ENCODE data around the gene KCNMA1.

Gene KCNMA1

DNA sequence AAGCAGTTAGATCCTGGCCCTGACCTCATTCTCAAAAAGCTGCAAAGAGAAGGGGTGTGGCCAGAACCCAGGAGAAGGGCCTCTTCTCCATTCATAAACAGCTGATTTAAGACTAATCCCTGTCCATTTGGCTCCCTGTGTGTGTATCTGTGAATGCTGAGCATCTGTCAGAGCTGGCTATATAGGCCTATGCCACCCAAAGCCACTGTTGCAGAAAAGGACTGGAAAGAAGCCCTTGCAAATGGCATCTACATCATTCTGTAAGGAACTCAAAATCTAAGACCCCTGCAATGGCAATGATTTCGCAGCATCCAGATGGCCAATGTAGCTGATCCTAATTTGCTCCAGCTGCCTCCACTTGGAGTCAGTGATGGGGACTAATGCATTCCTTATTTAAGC is 384.5 kb downstream of the KCNMA1 start:
- DNase-seq, result no peak

DNA sequence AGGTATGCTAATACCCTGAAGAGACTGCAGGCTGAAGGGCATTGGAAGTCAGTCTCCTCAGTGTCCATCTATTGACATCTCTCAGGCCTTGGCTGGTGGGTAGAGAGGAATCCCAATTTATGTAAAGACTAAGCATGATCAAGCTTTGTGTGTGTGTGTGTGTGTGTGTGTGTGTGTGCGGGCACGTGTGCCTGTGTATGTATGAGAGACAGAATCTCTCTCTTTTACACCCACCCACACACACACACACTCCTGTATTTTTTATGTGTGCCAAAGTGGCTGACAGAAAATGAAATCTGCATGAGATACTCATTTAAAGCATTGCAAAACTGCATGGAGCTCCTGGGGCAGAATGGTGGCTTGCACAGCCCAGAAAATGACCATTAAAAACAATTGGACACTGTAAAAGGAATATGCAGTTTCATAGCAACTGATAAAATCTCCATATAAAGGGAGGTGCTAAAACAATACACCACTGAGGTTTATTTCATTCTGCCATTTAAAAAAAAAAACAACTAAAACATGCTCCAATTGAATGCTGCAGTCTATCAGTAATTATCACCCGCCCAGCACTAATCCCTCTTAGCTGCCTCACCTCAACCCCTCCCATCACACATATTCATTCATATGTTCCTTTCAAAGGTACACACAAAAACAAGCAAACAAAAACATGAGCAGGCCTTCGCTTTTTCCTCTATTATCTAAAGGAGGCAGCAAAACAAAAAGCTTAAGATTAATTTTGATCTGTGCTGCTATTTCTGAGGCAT is 385.0 kb downstream of the KCNMA1 start:
- no peak for DNase-seq

DNA sequence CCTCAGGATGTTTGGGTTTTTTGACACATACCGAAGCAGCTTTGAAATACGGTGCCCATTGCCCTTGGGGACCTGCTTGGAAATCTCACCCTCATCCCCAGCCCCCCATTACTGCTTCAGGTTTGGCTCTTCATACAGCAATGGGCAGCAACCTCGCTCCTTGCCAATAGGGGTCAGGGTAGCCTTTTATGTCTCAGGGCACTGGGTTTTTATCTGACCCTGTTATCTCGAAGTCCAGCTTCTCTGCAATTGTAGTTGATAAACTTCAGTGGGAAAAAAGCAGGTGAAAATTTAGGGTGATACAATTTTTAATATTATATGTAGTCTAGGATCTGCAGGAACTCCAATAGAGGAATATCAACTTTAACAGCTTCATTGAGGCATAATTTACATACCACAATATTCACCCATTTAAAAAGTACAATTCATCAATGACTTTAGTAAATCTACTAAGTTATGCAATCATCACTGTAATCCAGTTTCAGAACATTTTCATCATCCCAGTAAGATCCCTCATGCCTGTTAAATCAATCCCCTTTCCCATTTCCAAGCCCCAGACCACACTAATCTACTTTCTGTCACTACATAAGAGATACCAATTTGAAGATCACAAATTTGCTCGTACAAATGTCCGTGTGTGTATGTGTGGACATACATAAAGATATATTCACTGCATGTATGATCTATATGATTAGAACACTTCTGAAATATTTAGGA is 386.2 kb downstream of the KCNMA1 start:
- DNase-seq, result peak in 1 of 2 experiments; percentile 21

DNA sequence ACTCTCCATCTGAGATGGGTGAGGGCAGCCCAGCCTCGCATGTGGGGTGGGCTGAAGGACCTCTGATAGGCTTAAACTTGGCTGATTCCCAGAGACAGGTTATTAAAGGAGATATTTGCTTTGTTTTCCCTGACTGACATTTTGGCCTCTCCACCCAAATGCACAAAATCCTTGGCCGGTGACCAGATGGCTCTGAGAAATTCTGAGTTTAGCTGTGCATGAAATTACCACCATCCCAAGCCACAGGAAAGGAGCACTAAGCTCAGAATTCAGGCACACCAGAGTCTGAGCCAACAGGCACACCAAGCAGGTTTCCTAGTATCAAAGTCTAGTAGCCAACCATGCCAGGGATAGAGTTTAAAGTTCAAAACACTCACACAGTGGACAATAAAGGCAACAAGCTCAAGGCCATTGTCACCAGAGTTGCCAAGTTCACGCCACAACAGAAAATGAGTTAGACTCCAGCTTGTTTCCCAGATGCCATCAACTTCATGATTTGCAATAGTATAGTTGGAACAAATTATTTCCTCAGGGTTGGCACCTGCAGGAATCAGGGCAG is 387.6 kb downstream of the KCNMA1 start:
- DNase-seq, result no peak

DNA sequence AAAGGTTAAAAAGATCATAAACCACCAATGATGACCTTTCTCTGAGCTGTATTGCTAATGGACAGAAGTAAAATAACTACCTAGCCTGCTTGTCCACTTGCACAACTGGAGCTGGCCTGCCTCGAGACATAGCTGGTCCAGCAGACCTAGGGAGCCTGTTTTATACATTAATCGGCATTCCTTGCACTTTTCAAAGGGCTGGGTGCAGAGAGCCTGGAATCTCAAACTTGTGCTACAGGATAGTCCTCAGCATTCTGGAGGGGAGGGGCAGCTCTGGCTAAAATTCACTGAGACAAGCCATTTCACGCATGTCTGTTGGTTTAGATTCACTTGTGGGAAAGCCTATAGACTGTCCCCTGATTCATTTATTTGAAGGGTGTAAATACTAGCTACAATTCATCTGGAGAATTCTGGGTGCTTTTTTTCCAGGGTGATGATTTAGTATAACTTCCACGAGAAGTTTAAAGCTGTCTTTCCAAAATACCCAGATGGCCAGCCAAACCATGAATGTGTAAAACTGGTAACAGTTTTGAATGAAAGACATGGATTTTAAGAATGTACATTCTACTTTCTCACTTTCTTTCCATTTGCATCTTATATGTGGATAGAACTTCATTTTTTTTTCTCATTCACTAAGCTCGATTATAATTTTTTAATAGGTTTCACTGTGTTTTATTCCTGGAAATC is 389.4 kb downstream of the KCNMA1 start:
- no peak for DNase-seq

DNA sequence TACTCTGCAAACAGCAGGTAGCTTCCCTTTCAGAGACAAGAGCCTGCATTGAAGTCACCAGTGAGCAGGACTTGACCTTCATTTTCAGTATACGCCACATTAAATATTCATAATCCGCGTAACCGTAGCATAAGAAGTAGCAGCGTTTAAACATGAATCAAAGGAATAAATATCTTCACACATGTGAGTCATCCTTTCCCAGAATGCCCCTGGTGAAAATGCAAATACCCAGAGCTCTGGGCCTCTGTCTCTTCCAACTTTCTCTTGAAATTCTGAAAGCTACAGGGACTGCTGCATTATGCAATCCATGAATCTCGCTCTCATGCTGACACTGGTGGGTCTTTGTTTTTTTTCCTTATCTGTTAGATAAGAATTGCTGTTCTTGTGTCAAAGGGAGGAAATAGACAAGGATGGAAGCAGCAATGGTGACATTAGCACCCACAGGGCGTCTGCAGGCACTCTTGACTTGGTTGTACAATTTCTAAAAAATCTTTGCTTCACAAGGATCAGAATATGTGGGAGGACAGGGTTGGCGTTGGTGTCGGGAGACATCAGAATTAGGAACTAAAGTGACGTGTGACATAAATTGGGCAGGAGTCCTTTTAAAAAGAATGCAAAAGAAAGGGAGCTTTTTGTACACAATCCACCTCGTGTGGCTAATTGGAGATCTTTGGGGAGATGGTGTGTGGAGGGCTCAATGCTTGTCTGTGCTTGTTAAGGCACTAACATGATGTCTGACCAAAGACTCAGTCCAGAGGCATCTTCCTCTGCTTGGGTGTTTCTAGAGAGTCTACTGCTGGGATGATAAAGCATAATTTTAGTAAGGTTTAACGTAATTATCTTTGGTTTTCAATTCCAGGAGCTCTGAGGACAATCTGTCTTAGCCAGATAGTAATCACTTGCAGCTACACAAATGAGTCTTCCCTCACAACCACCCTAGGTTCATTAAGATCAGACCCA is 390.3 kb downstream of the KCNMA1 start:
- no peak for DNase-seq

DNA sequence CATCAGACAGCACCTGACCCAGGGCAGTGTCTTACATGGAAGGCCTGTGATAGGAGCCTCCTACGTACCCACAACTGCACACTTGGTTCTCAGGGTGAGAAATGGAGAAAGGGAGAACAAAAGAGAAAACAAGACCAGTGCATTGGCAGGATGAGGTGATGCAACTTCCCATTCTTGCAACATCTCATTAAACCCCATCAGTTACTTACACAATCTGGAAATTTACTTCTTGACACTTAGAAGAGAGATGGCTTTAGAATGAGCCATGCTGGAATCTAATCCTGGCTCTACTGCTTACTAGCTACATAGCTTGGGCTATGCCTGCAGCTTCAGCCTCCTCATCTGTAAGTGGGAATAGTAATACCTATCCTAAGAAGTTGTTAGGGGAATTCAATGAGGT is 391.7 kb downstream of the KCNMA1 start:
- DNase-seq, result no peak

DNA sequence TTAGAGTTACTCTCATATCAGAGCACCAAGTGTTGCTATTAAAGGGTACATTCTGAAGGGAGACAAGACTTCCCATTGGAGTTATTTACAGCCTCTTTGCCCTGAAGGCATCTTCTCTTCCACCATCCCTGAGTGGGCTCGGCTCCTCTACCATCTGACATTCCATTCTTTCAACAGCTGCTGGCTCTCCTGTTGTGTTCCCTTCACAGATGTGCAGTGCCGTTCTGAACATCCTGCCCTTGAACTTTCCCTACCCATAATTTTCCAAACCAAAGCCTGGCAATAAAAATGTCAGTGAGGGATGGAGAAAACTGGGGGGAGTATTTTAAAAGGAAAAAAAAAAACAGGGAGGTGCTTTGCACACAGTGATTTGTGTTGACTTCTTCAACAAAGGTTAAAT is 392.9 kb downstream of the KCNMA1 start:
- DNase-seq, result no peak

DNA sequence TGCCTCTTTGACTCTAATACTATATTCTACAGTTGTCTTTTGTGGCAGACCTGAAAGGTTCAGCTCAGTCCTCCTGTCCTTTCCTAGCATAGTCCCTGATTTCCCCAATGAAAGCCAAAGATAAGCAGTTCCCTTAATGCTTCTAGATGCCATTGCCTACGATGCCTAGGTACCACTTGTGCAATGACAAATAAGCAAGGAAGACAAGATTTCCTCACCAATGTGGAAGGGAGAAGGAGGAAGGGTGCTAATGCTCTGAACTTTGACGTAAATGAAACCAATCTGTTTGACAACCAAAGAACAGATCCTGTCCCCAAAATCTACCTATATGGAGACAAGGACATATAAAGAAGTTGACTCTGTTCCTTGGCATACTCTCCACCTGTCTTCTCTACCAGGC is 393.3 kb downstream of the KCNMA1 start:
- DNase-seq, result no peak

DNA sequence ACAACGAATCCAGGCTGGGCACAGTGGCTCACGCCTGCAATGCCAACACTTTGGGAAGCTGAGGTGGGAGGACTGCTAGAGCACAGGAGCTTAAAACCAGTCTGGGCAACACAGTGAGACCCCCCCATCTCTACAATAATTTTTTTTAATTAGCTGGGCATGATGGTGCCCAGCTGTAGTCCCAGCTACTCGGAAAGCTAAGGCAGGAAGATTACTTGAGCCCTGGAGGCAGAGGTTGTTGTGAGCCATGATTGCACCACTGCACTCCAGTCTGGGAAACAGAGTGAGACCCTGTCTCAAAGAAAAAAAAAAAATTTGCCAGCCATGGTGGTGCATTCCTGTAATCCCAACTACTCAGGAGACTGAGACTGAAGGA is 396.3 kb downstream of the KCNMA1 start:
- DNase-seq, result no peak

DNA sequence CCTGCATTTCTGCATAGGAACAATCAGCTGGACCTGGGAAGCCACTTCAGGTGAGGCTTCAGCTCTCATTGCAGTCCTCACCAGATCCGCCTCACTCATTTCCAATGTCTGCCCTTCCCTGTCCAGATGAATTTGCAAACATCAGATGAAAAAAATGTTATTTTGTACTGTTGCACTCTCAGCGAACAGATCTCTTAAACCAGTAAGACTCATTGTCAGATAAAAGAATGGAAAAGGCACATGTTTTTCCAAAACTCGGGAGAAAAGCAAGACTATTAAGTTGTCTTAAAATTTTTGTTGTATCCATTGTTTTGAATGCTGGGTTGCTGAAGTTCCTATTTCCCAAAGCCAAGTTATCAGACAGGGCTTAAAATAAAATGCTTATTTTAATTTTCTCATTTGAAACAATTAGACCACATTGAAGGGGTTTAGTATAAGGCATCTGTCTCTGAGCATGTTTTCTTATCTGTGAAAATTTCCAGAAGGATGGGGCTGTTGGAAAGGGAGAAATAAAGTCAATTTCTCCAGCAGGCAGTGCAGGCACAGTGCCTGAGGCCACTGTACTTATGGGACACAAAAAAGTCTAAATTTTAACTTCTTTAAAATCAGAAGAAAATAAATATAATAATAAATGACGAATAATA is 396.8 kb downstream of the KCNMA1 start:
- DNase-seq, result no peak

DNA sequence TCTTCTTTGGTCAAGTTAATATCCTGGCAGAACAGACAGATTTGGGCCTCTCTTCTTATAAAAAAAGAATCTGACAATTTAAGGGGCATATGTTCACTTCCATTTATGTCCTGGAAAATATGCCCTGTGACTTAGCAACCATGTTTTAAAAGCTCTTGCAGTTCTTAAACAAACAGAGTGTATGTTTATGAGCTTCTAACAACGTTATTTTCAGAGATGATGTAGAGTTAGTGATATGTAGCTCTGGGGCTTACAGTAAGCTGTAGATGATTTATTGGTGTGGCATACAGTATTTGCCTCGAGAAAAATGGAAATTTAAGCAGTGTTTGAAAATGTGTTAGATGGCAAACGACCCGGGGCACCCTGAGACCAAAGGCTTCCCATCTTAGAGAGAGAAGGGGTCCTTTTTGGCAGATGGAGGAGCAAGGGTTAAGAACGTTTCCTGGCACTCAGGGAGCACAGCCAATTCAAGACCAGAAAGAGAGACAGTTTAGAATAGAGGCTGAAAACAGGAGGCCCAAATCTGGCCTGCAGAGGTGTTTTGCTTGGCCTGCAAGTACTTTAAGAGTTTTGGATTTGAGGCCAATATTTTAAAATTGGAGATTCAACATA is 397.5 kb downstream of the KCNMA1 start:
- DNase-seq, result no peak

DNA sequence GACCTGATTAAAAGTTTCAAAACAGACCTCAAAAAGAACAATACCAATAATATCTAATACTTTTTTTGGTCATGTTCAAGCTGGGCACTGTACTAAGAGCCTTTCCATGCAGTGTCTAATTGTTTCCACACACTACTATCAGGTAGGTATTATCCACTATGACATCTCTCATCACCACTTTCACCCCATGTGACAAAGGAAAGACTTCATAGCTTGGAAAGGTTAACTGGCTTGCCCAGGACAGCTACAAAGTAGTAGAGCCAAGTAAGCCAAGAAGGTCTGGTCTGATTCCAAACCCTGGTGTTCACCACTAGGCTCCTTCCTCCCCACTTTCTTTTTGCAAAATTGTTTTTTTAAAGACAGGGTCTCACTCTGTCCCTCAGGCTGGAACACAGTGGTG is 400.5 kb downstream of the KCNMA1 start:
- DNase-seq, result no peak

DNA sequence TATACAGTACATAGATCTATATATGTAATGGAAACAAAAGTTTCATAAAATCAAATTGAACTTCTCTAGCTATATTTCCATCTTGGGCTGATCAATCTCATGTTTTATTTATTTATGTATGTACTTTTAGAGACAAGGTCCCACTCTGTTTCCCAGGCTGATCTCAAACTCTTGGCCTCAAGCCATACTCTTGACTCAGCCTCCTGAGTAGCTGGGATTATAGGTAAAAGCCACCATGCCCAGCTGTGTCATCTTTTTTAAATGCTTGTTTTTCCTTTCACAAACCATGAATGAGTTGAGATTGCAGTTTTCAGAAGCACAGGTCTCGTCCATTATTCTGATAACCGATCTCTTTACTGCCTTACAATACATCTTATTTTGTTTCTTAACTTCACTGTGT is 400.9 kb downstream of the KCNMA1 start:
- no peak for DNase-seq

DNA sequence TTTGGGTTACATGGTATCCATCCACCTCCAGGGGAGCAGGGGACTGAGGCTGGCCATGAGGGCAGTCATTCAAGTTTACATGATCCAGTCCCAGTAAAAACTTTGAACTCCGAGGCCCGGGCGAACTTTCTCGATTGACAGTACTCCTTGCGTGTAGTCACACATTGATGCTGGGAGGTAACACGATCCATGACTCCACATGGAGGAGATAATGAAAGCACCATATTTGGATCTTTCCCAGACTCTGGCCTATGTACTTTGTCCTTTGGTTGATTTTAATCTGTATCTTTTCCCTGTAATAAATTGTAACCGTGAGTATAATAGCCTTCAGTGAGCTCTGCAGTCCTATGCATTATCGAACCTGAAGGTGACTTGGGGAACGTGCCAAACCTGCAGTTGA is 401.6 kb downstream of the KCNMA1 start:
- DNase-seq, result no peak

DNA sequence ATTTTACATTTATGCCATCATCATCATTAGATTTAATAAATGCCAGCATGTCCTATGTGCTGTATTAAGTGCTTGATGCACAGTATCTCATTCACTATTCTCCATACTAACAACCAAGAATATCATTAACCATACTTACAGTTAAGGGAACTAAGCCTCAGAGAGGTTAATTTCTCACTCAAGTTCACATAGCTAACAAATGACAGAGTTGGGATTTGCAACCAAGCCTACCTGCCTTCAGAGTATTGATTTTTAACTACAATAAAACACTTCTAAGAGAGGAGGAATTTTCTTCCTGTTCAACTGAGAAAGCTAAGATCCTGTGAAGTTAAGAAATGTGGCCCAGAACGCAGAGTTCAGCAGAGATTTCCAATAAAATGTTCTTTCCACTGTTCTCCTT is 403.0 kb downstream of the KCNMA1 start:
- DNase-seq, result no peak

DNA sequence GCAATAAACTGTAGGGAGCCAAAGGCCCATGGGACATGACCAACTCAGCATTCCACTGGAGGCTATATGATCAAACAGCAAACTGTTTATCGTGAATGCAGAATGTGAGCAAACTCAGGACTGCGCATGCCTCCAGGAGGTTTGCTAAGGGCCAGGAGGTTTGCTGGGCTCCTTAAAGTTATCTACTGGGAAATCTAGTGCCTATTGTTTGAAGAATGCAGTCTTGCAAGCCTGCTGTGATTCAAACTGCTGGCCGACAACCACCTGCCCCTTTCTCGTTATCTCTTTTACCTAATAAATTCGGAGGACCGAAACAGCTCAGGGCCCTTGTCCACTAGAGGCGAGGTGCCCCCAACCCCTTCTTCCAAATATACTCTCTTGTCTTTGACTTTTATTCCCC is 404.1 kb downstream of the KCNMA1 start:
- DNase-seq, result no peak

DNA sequence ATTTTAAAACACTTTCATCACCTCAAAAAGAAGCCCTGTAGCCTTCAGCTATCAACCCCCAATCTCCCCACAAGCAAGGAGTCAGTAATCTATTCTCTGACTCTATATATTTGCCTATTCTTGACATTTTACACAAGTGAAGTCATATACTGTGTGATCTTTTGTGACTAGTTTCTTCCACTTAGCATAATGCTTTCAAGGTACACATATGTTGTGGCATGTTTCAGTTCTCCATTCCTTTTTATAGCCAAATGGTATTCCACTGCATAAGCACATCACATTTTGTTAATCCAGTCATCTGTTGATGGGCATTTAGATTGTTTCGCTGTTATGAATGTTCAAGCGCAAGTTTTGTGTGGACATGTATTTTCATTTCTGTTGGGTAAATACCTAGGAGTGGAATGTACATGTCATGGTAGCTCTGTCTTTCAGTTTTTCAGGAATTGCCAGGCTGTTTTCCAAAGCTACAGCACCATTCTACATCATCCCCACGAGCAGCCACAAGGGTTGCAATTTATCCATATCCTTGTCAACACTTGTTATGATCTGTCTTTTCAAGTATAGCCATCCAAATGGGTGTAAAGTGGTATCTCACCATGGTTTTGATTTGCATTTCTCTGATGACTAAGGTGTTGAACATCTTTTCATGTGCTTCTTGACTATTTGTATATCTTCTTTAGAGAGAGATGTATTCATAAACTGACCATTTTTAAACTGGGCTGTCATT is 405.6 kb downstream of the KCNMA1 start:
- DNase-seq, result no peak

DNA sequence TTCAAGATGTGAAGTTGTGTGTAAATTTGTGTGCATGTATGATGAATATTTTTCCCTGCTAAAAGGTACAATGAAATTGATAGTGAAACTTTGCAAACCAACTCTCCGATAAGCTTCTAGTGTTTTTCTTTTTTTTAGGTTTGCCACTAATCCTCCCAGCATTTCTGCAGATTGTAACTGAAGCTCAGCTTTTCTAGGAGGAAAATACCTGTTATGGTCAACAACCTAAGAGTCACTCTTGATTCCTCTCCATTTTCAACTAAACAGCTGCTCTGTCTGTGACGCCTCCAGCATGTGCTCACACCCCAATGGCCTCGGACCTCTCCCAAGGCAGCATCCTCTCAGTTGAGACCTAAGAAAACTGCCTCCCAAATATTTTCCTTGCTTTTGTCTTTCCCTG is 406.2 kb downstream of the KCNMA1 start:
- DNase-seq, result no peak

DNA sequence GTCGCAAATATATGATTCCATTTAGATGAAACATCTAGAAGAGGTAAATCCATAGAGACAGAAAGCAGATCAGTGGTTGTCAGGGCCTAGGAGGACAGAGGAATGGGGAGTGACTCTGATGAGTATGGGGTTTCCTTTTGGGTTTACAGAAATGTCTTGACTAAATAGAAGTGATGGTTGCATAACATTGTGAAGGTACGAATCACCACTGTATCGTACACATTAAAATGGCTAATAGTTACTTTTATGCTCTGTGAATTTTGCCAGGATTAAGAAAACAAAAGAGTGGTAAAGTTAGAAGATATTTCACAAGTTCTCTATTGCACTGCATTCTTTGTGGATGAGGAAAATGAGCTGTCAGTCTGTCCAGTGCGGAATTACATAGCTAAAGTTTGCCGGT is 407.4 kb downstream of the KCNMA1 start:
- no peak for DNase-seq

DNA sequence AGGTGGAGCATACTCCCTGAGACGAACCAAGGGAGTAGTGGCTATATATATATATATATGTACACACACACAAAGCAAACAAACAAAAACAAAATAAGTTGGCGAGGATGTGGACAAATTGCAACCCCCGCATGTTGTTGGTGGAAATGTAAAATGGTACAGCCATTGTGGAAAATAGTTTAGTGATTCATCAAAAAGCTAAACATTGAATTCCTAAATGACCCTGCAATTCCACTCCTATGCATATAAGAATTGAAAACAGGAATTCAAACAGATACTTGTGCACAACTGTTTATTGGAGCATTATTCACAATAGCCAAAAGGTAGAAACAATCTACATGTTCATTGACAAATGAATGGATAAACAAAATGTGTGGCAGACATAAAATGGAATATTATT is 407.9 kb downstream of the KCNMA1 start:
- no peak for DNase-seq
